ENCODE measurements around the gene TNIK. TPM values are rescaled to one million over a fixed set of nuclear protein-coding genes. Genes with fewer than 3 reads are reported as not detected.

The TNIK gene
- total and polyA plus RNA-seq, 12 donors = 9.3 to 51.9 (median 35.1) TPM

DNA sequence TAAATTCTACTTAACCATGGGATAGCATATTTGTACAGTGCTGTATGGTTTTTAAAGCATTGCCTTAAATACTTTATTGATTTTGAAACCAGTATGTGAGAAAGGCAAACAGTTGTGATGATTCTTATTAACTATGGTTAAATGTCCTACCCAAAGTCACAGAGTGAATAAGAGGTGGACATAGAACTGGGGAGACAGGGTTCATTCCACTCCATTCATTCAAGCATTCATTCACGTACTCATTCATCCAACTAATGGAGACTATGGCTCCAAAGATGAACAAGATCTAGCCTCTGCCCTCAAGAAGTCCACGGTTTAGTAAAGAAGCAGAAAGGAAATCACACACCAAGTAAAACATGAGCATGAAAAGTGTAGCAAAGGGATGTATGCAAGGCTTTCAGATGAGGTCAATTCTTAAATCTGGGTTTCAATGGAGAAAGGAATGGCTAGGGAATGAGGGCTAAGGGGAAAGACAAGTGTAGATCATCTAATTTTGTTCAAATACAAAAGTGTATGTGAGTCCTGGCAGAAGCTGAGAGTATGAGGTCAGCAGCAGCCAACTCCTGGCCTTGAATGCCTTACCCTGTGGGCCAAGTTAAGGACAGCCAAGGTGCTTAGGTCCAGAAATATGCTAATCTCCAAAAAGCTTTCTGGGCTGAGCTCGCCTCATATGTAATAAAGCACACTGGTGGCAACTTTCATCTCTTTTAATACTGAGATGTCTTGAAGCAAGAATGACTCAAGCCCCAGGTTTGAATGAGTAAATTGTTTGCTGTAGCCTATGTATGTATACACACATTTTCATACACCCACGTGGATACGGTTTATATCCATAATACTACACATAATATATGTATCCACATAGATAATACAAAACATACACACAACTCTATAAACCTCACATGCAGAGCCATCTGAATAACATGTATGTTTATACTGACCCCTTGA lies 4.3 kb downstream of the TNIK start:
- 50 to 52% methylated on average over 5 of the region's 5 CpGs for WGBS, 2 donors
- no peaks in the 10 kb centered on the region for H3K9me3 ChIP-seq
- peak; percentile 19 to 41 for DNase-seq

GRCh38 chr3:171454041-171454440 lies 6.2 kb downstream of the TNIK start:
- 66 to 69% methylated on average over 8 of the region's 8 CpGs for WGBS, 2 donors
- no peak for TF ChIP-seq CTCF (IDR thresholded peaks at IDR 0.05)
- intact Hi-C loops (cut with DNase I) = loop anchor here in 4 of 10 donors (5.0 to 10.0 kb wide), 3 partner anchors 37 to 139 kb away; no protein-coding TSS in a partner anchor
- Histone ChIP-seq H3K9me3 (no peaks in the 10 kb centered on the region), H3K27ac (peak overlapping the region in 4 of 10 donors; percentile 26 to 52 (median 40)), H3K4me3 (no peak overlapping the region), H3K4me1 (peaks cover 0 to 72% (median 39%) of the 10 kb centered on the region in 9 donors), H3K27me3 (peaks cover 0 to 10% (median 0%) of the 10 kb centered on the region in 7 donors), H3K36me3 (no peaks in the 10 kb centered on the region)
- DNase-seq (no peak), ATAC-seq (no peak)

More for the DNA sequence above, 4.3 kb downstream of the TNIK start:
- H3K4me3 ChIP-seq = no peak overlapping the region
- intact Hi-C loops (cut with DNase I) = loop anchor here in 7 of 10 donors (5.0 to 10.0 kb wide), 7 partner anchors 54 to 279 kb away; no protein-coding TSS in a partner anchor
- peaks cover 0 to 16% (median 0%) of the 10 kb centered on the region in 7 donors for H3K27me3 ChIP-seq
- no peak for TF ChIP-seq CTCF (IDR thresholded peaks at IDR 0.05)
- no peaks in the 10 kb centered on the region for H3K36me3 ChIP-seq
- H3K27ac ChIP-seq = peak overlapping the region in 7 of 10 donors; percentile 35 to 85 (median 77)
- ATAC-seq = peak in 2 of 8 donors; percentile 11 to 25
- H3K4me1 ChIP-seq = peaks cover 0 to 69% (median 39%) of the 10 kb centered on the region in 9 donors

- H3K4me3 ChIP-seq = no peak overlapping the region
- peak in 1 of 8 donors; percentile 31 for ATAC-seq
- H3K36me3 ChIP-seq = no peaks in the 10 kb centered on the region
- no peaks in the 10 kb centered on the region for H3K9me3 ChIP-seq
- intact Hi-C loops (cut with DNase I) = loop anchor here in 4 of 10 donors (5.0 to 10.0 kb wide), 3 partner anchors 36 to 139 kb away; no protein-coding TSS in a partner anchor
- TF ChIP-seq CTCF (IDR thresholded peaks at IDR 0.05) = peak in 6 of 9 donors; percentile 13 to 32 (median 16)
- peaks cover 0 to 67% (median 38%) of the 10 kb centered on the region in 9 donors for H3K4me1 ChIP-seq
- DNase-seq = no peak
- peaks cover 0 to 4% (median 0%) of the 10 kb centered on the region in 7 donors for H3K27me3 ChIP-seq
- WGBS, 2 donors = 56 to 65% methylated on average over 12 of the region's 12 CpGs
- H3K27ac ChIP-seq = peak overlapping the region in 5 of 10 donors; percentile 20 to 52 (median 40)
These were observed 6.9 kb downstream of the TNIK start for GRCh38 chr3:171453180-171453886.

DNA sequence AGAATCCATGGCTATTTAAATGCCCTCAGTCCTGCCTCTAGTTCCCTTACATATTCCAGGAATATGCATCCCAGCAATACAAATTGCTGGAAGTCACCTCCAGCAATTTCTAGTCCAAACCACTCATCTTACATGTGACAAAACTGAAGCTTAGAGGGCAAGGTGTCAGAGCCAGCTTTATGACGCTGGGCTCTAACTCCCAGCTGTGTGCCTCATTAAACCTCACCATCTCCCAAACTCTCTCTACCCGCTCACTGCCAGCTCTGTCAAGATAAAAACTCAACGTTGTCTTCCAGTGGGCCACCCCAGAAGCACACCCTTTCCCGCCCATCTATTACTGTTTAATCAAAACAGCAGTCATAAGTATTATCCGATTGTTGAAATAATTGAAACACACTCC lies 7.9 kb downstream of the TNIK start:
- TF ChIP-seq CTCF (IDR thresholded peaks at IDR 0.05) = no peak
- intact Hi-C loops (cut with DNase I) = loop anchor here in 4 of 10 donors (5.0 to 10.0 kb wide), 3 partner anchors 35 to 138 kb away; no protein-coding TSS in a partner anchor
- peak in 6 of 8 donors; percentile 29 to 83 (median 57) for ATAC-seq
- 63 to 65% methylated on average over 5 of the region's 5 CpGs for WGBS, 2 donors
- Histone ChIP-seq H3K27ac (peak overlapping the region in 5 of 10 donors; percentile 27 to 56 (median 37)), H3K27me3 (peaks cover 0 to 2% (median 0%) of the 10 kb centered on the region in 7 donors), H3K36me3 (no peaks in the 10 kb centered on the region), H3K4me3 (no peak overlapping the region), H3K4me1 (peaks cover 0 to 64% (median 35%) of the 10 kb centered on the region in 9 donors), H3K9me3 (no peaks in the 10 kb centered on the region)
- DNase-seq = no peak
